GM19099 (cell line): ENCODE data around the gene TSPAN1.
A peak's percentile ranks its signal among the peaks of the same experiment; 100 is the strongest.

Source experiments
- POLR2A ChIP-seq: IDR thresholded peaks from 3 replicates; pipeline ENCODE4 v1.6.1; 2011; ENCODE audit warnings: low read depth; ENCODE audit not compliant: insufficient read length; ENCODE audit errors: extremely low read depth

Gene TSPAN1

DNA sequence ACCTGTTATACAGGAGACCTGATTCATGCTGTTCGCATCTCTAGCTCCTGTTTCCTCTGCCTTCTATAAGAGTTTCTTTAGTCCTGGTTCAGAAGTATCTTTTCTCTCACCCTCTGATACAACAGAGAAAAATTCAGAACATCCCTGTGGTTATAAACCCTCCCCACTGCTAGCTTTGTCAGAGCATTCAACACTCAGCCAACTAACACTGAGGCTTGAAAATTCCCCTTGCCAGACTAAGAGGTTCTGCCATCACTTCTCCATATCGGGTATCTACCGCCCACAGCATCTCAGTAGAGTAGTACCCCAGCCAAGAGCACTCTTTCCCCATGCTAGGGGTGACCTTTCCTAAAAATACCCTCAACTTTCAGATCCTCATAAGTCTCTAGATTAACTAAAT lies 22.9 kb upstream of the TSPAN1 start:
- no peak for TF ChIP-seq POLR2A

- TF ChIP-seq POLR2A = no peak
Measured at GRCh38 chr1:46153228-46153627, 21.7 kb upstream of the TSPAN1 start.

DNA sequence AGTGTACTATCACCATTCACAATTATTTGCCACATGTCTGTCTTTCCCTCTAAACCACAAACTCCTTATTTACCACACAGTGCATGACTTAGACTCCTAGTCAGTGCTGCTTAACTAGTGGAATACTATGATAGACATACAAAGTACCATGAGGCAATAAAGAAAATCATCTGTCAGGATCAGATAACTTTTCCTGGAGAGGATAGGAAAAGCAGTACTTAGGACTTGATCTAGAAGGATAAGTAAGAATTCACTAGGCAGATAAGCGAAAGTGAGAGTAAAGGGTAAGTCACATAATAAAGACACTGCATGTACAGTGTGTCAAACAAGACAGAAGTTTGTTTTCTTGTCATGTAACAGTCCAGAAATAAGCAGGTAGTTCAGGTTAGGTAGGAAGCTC lies 21.2 kb upstream of the TSPAN1 start:
- TF ChIP-seq POLR2A = no peak

DNA sequence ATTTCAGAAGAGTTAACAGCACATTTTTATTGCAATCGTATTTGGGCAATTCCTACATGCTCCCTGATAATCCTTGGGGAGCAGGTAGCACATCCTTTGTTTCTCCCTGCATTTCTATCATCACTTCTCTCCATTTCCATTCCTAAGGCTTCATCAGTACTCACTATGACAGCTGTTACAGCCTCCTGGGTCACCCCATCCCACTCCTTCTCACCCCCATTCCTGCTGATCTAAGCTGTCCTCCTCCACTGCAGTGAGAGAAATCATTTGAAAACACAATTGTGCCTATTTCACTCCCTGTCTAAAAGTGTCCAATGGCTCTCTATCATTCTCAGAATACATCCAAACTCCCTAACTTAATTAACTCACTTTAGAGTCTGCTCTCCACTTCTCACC lies 17.0 kb upstream of the TSPAN1 start:
- no peak for TF ChIP-seq POLR2A

- no peak for TF ChIP-seq POLR2A
Measured at GRCh38 chr1:46158312-46159281, 16.3 kb upstream of the TSPAN1 start.

GRCh38 chr1:46159516-46159915 lies 15.4 kb upstream of the TSPAN1 start:
- peak; percentile 29 for TF ChIP-seq POLR2A

- peak; percentile 26 for TF ChIP-seq POLR2A
Measured at GRCh38 chr1:46160212-46160611, 14.7 kb upstream of the TSPAN1 start.

- TF ChIP-seq POLR2A = peak; percentile 45
Measured at GRCh38 chr1:46166521-46167462, 8.1 kb upstream of the TSPAN1 start.

- no peak for TF ChIP-seq POLR2A
Measured at GRCh38 chr1:46168477-46168876, 6.4 kb upstream of the TSPAN1 start.

DNA sequence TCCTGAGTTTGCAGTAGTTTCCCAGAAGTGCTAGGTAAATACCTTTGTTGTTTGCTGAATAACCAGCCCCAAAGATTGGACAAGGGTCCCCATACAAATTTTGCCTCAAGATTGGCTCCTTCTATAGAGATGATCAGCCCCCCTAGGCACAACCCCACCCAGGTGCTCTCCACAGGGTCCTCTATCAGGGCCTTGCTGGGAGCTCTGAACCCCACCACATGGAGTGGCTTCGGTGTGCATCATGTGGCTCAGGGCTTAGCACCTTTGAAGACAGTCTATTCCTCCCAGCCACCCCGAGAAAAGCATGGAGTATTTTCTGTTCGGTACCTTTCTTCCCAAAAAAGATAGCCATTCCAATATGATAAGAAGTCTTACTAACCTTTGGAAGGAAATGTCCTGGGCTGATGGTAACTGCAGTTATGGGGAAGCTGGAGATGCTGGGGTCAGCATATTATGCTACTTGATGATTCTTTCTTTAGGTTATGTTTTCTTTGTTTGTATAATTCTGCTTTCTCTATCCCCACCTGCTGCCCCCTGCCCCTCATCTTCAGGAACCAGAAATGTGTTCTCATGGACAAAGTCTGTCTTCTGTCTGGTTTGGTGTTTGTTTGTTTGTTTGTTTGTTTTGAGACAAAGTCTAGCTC lies 5.0 kb upstream of the TSPAN1 start:
- TF ChIP-seq POLR2A = no peak

DNA sequence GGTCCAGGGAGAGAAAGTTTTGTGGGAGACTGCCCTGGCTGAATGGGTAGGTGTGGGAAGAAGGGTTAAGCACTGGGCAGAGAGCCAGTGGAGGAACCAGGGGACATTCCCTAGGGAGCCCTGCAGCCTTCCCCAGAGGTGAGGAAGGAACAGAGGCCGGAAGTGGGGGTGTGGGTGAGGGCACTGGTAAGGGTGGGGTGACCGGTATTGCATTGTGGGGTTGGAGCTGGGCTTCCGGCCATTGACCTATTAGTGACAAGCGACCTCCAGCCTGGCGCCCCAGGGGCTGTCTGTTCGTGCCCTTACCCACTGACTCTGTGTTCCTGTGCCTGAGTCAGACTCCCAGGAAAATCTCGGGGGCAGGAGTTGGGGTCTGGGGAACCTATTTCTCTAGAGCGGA lies 3.5 kb upstream of the TSPAN1 start:
- TF ChIP-seq POLR2A = no peak

GRCh38 chr1:46171871-46172270 lies 3.0 kb upstream of the TSPAN1 start:
- no peak for TF ChIP-seq POLR2A

- no peak for TF ChIP-seq POLR2A
Measured at GRCh38 chr1:46172321-46172720, 2.6 kb upstream of the TSPAN1 start.

GRCh38 chr1:46173361-46173856 lies 1.5 kb upstream of the TSPAN1 start:
- TF ChIP-seq POLR2A = no peak

DNA sequence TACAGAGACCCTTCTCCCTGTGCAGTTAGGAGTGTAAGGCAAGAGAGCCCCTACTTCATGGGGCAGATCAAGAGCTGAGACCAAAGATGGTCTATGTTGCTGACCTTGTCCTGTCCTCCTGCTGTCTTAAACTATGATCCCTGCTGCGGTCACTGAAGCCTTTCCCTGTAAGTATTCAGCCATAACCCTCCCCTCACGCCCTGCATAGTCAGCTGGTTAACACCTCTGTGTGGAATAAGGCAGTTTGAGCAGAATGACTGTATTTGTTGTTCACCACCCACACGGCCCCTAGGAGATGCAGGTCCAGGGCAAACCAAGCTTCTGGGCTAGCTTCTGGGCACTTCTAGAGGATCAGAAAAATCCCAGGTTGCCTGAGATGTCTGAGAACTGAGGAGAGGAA lies 356 bp downstream of the TSPAN1 start:
- no peak for TF ChIP-seq POLR2A
